Tibial nerve (tissue), 3 donors: ENCODE measurements around the gene DNAH14.

ENCODE experiments used
- CTCF ChIP-seq, 5 experiments: fragments of 200-600 bp in 3 of 5; fragments of 450-650 bp in 2 of 5; sonication (generic) in 3 of 5; IDR thresholded peaks; one replicate each; pipeline ENCODE4 v1.5.1; 2016 to 2019; ENCODE audit warnings: antibody characterized with exemption in 5 of 5, mild to moderate bottlenecking in 3 of 5, moderate library complexity in 2 of 5
- POLR2A ChIP-seq, 2 donors: fragments of 450-650 bp; IDR thresholded peaks; one replicate each; pipeline ENCODE4 v1.6.1; 2017; ENCODE audit warnings: antibody characterized with exemption in 2 of 2, mild to moderate bottlenecking in 2 of 2, moderate library complexity in 2 of 2

GRCh38 chr1:225097175-225097574 is 167.7 kb downstream of the DNAH14 start:
- TF ChIP-seq CTCF (IDR thresholded peaks at IDR 0.05), result no peak
- no peak for TF ChIP-seq POLR2A (IDR thresholded peaks at IDR 0.05)
